PFSK-1 (cell line): ENCODE results near the gene PGLYRP1.

Experiments
- FOXP2 ChIP-seq: optimal IDR thresholded peaks from 2 replicates; pipeline ENCODE3; 2011; ENCODE audit warnings: borderline replicate concordance, control low read depth, inconsistent platforms; ENCODE audit not compliant: insufficient read depth; ENCODE audit errors: extremely low read length, extremely low read depth
- POLR2AphosphoS5 ChIP-seq: IDR thresholded peaks from 2 replicates; pipeline ENCODE4 v1.6.1; 2012; ENCODE audit warnings: low read depth, mild to moderate bottlenecking, control low read depth, low read length, moderate library complexity
- TAF1 ChIP-seq: IDR thresholded peaks from 2 replicates; pipeline ENCODE4 v1.6.1; 2012; ENCODE audit warnings: low read length, control low read depth, borderline replicate concordance; ENCODE audit not compliant: insufficient read depth

- TF ChIP-seq POLR2AphosphoS5 (no peak), TAF1 (no peak), FOXP2 (no peak)
Observed at GRCh38 chr19:46060012-46060411, 37.2 kb upstream of the PGLYRP1 start.
